ENCODE measurements around the gene MMS19.
"Not testable (repeated sequence)": the region's sequence is repeated elsewhere in the genome, so short reads cannot be mapped to it uniquely, and the experiment has no call there.

The MMS19 gene

DNA sequence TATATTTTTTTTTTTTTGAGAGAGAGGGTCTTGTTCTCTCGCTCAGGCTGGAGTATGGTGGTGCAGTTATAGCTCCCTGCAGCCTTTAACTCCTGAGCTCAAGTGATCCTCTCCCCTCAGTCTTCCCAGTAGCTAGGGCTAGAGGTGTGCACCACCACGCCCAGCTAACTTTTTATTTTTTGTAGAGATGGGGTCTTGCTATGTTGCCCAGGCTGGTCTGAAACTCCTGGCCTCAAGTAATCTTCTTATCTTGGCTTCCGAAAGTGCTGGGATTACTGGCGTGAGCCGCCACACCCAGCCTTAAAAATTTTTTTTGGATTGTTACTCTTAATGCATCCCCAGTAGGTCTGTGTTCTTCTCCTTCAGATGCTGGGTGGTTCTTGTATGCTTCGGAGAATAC is 4.7 kb upstream of the MMS19 start:
- DNase-seq = no peak

DNA sequence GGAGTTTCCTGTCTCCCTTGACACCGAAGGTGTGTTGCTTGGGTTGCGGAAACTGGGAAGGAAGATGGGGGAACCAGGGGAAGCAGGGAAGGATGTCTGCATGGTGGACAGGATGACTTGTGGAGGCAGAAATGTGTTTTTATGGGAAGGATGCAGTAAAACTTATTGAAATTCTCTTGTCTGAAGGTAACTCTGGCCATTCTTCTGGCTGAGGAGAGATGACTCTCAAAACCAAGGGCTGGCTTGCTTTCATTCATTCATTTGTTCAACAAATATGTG is 2.0 kb upstream of the MMS19 start:
- no peak for DNase-seq

GRCh38 chr10:97499561-97500296 is 1.5 kb upstream of the MMS19 start:
- DNase-seq = no peak

DNA sequence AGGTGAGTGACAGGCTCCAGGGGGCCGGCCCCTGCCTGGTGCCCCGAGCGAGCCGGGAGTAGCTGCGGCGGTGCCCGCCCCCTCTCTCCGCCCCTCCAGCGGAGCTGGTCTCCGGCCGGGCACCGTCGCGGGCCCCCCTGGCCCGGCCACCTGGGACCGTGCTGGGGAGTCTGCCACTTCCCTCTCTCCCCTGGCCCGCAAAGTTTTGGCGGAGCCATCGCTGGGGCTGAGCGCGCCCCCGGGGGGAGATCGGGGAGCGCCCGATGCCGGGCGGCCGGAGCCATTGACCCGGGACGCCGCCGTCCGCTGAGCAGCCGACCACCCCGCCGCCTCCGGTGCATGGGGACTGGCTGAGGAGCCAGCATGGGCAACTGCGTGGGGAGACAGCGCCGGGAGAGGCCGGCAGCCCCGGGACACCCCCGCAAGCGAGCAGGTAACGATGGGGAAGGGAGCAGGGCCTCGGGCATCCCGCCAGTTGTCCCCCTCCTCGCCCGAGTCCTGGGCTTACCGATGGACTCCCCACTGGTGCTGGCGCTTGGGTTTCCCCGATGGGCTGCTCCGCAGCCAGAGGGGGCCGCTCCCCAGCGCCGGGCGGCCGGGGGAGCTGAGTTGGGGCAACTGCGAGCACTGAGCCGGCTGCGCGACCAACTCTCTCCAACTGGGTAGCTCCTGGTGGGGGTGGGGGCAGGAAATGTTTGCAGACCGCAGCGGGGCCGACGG is 779 bp upstream of the MMS19 start, which contains the start of gene UBTD1:
Gene UBTD1 (plus strand): TSS at position 84 of the 720 bp plus-strand sequence. CDS start 280 bp downstream, at position 364.
- DNase-seq = peak in 1 of 2 experiments; percentile 10

DNA sequence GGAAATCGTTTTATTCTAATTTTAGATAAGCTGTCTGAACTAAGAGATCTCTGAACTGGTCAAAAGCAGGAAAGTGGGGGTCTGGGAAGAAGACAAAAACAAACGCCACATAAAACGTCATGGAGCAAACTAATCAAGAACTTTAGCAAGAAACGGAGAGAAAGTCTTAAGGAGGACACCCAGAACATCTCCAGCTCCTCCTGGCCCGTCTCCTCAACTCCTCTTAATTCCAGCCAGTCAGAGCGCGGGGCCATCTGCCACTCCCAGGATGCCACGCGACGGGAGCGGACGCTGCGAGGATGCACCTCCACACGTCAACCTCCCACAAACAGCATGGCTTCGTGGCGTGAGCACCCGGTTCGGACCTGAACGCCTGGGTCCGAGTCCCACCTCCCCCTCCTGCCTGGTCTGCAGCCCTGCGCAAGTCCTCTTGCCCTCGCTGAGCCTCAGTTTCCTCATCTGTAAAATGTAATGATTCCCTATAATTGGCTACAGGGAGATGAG is 598 bp downstream of the MMS19 start:
- DNase-seq = peak; percentile 47 to 58

- DNase-seq = no peak
Observed at GRCh38 chr10:97494863-97495506, 3.2 kb downstream of the MMS19 start.

- no peak for DNase-seq
Observed at GRCh38 chr10:97494151-97494550, 4.1 kb downstream of the MMS19 start.

DNA sequence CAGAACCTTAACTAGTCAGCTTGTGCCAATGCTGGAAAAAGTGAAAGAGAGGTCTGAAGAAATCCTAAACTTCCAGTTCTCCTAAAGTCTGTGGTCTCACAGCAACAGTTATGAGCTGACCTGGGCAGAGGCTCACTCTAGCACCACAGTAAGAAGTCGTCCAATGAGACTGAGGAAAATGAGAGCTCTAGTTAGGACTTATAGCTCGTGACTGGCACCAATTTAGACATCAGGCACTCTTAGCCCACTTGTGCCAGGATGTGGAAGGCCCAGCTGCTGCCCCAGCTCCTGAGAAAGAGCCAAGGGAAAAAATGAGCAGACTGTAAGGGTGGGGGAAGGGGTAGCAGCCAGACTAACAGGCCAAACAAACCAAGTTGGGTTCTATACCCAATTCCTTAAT is 7.6 kb downstream of the MMS19 start:
- peak; percentile 15 to 62 for DNase-seq

- DNase-seq = no peak
Observed at GRCh38 chr10:97485647-97486281, 12.5 kb downstream of the MMS19 start.

GRCh38 chr10:97483921-97484320 is 14.3 kb downstream of the MMS19 start:
- DNase-seq = no peak

DNA sequence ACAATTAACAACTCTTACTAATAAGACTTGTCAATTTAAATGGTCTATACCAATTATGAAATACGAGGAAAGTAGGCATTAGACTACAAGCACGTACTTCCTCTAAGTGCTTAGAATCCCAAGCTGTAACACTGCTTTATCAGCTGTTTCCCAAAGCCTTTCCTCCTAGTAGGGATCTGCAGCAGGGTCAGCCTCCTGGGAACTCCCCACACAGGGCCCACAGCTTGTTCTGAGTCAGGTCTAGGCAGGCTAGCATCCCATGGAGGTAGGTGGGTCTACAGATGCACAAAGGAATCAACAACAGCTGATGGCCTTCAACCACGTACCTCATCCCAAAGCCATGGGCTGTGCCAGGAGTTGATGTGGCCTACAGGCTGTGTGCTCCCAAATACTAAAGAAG is 14.7 kb downstream of the MMS19 start:
- DNase-seq = no peak

- DNase-seq = no peak
Observed at GRCh38 chr10:97482381-97482780, 15.8 kb downstream of the MMS19 start.

DNA sequence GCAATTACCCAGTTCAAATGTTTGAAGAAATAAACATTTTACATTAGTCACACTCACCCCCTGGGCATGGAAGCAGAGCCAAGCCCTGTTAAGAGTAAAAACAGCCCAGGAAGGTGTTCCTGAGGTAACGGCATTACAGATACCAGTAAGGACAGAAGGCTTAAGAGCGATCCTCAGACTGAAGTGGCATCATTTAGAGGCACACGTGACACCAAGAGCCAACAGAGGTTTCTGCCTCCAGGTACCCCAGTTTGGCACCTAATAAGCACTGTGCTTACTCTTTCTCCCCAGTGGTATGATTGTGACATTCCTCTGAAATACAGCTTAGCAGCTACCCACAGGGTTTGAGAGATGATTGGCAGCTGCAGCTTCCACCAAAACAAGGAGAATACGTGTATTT is 17.2 kb downstream of the MMS19 start:
- DNase-seq = no peak

GRCh38 chr10:97479939-97480338 is 18.3 kb downstream of the MMS19 start:
- DNase-seq = no peak

DNA sequence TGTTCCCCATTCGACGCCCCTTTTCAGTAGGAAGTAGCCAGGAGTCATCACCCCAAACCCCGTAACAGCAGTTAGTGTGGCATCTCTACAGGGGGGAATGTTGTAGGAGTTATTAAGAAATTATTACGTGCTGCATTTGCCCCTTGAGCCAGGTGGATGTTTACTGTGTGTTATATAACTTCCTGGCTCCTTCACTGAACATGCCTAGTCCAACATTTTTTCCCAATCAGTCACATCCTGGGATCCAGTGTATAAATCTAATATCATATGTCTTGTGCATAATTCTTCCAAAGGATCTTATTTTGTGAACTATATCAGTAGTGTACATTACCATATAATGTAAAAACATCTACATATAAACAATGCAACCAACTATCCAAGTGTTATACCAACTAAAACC is 18.8 kb downstream of the MMS19 start:
- DNase-seq = not testable (repeated sequence)

- DNase-seq = no peak
Observed at GRCh38 chr10:97475936-97476594, 22.2 kb downstream of the MMS19 start.

GRCh38 chr10:97474918-97475317 is 23.3 kb downstream of the MMS19 start:
- no peak for DNase-seq

DNA sequence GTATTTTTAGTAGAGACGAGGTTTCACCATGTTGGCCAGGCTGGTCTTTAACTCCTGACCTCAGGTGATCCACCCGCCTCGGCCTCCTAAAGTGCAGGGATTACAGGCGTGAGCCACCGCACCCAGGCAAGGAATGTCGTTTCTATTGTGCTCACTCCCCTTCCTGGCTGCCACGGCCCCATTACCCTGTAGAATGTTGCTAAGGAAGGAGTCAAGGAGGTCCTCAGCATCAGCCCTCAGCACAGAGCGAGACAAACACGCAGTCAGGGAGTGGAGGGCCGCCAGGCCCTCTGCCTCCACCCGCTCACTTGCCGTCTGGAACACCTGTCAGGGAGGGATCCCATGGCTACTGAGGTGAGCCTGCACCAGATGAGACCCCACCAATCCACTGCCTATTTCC is 29.4 kb downstream of the MMS19 start:
- not testable (repeated sequence) for DNase-seq

DNA sequence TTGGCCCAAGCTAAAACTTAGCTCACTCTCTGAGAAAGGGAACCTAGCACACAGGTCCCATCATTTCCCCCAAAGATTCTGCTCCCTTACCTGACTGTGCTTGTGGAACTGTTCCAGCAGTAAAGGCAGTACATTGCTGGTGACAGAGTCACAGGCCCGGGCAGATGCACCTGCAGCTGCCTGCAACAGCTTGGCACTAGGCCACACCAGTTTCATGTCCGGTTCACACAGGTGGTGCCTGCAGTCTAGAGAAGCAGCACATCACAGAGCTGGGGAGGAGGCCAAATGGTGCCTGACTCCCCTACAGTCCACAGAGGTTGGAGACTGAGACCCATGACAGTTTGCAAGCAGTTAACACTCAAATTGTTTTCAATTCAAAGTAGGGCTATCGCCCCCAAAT is 30.1 kb downstream of the MMS19 start:
- DNase-seq = no peak

- DNase-seq = no peak
Observed at GRCh38 chr10:97466755-97467154, 31.5 kb downstream of the MMS19 start.

DNA sequence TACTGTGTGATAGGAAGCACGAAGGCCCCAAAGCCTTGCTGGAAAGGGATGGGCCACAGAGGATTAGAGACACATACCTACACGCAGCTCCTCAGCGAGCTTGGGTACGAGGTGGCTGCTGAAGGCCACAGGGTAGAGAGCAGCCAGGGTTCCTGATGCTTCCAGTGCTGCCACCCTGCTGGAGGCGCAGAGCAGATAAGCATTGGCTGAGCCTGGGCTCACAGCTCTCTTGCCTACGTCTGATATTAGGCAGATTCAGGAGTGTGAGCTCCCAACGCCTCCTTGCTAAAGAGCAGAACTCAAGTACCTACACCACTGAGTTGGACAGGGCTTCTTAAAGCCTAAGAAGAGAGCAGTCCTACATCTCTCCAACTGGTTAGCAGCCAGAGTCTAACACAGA is 32.2 kb downstream of the MMS19 start:
- no peak for DNase-seq

DNA sequence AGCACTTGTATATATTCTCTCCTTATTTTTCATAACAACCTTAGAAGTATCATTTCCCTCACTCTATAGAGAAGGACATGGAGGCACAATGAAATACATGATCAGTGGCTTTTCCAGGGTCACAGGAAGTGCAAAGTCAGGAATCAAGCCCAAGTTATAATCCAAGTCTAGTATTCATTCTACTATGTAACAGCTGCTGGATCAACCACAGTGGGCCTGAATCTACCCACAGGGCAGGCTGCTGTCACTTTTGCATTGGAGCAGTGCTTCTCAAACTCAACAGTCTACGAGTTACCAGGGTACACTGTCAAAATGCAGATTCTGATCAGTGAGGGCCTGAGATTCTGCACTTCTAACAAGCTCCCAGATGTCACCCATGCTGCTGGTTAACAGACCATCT is 34.0 kb downstream of the MMS19 start:
- no peak for DNase-seq
